A549 (cell line): ENCODE results near the gene PRPF8. TPM values are rescaled to one million over a fixed set of nuclear protein-coding genes. Genes with fewer than 3 reads are reported as not detected.

Experiments
- ATAC-seq, 2 experiments: fragments of 200-7000 bp in 1 of 2; fragments of >200 bp in 1 of 2; cut with Nextera tagmentation in 1 of 2; cut with Tn5 transposase in 1 of 2; 3 replicates each; pipeline versions ENCODE4 v1.8.0 to v1.9.1; 2018 to 2020; ENCODE audit warnings: mild to moderate bottlenecking in 1 of 2, moderate library complexity in 1 of 2
- CTCF ChIA-PET: fragments of 300-600 bp; sonication (Branson Sonifier 250); formaldehyde crosslinking; extraction: SDS; loops from one replicate; lab custom pipeline; 2021; ENCODE audit warnings: antibody characterized with exemption, inconsistent platforms; lab: Yijun Ruan, JAX
- POLR2A ChIA-PET: fragments of 350-600 bp; formaldehyde crosslinking; extraction: SDS; loops from one replicate; lab custom pipeline; 2021; ENCODE audit warnings: antibody characterized with exemption, inconsistent platforms; lab: Yijun Ruan, JAX
- DNase-seq, 2 experiments: peaks; one replicate each; pipeline versions ENCODE4 v3.0.0 to v3.0.0-alpha.2; 2011 to 2016; ENCODE audit warnings: low read depth in 1 of 2, low spot score in 1 of 2
- FAIRE-seq: peaks from 2 replicates; lab custom pipeline; 2011; peaks lifted over from hg19 to GRCh38; lab: Jason Lieb, UNC
- H3K27ac ChIP-seq, 2 experiments: fragments of >200 bp; sonication (Bioruptor Twin); formaldehyde crosslinking; 3 replicates each; pipeline ENCODE4 v1.5.1; 2016 to 2017
- H3K4me1 ChIP-seq: fragments of >200 bp; sonication (Bioruptor Twin); formaldehyde crosslinking; 3 replicates; pipeline ENCODE4 v1.6.1; 2016
- H3K4me2 ChIP-seq: fragments of >200 bp; sonication (Bioruptor Twin); formaldehyde crosslinking; 3 replicates; pipeline ENCODE4 v1.6.1; 2016
- H3K4me3 ChIP-seq: fragments of >200 bp; sonication (Bioruptor Twin); formaldehyde crosslinking; 3 replicates; pipeline ENCODE4 v1.5.1; 2016
- H3K9me3 ChIP-seq: fragments of >200 bp; sonication (Bioruptor Twin); formaldehyde crosslinking; 3 replicates; pipeline ENCODE4 v1.6.1; 2016
- BHLHE40 ChIP-seq: IDR thresholded peaks from 2 replicates; pipeline ENCODE4 v1.6.1; 2012; ENCODE audit warnings: low read depth, low read length, inconsistent platforms
- CHD2 ChIP-seq: fragments of 150-350 bp; IDR thresholded peaks from 2 replicates; pipeline ENCODE4 v1.6.1; 2014; ENCODE audit warnings: low read length; ENCODE audit not compliant: partially characterized antibody
- EHF ChIP-seq: fragments of 250-450 bp; sonication (Bioruptor Pico); IDR thresholded peaks from 2 replicates; pipeline ENCODE4 v1.5.0; 2020; ENCODE audit warnings: mild to moderate bottlenecking
- EHMT2 ChIP-seq: fragments of 200-600 bp; sonication (generic); IDR thresholded peaks from 2 replicates; pipeline ENCODE4 v1.6.1; 2016; ENCODE audit warnings: antibody characterized with exemption, low read depth, mild to moderate bottlenecking, moderate library complexity
- FOXS1 ChIP-seq: fragments of 250-450 bp; sonication (Bioruptor Pico); IDR thresholded peaks from 2 replicates; pipeline ENCODE4 v1.5.0; 2020; ENCODE audit warnings: mild to moderate bottlenecking, moderate library complexity
- GATA3 ChIP-seq: IDR thresholded peaks from 2 replicates; pipeline ENCODE4 v1.6.1; 2012; ENCODE audit warnings: borderline replicate concordance
- HDAC2 ChIP-seq: fragments of 200-600 bp; sonication (generic); IDR thresholded peaks from 2 replicates; pipeline ENCODE4 v1.6.1; 2016
- HOXA7 ChIP-seq: fragments of 250-450 bp; sonication (Bioruptor Pico); IDR thresholded peaks from 2 replicates; pipeline ENCODE4 v1.5.0; 2020; ENCODE audit warnings: mild to moderate bottlenecking, moderate library complexity
- JUNB ChIP-seq: fragments of >200 bp; sonication (Bioruptor Twin); formaldehyde crosslinking; IDR thresholded peaks from 2 replicates; pipeline ENCODE4 v1.6.1; 2016
- KDM1A ChIP-seq: fragments of 200-600 bp; sonication (generic); IDR thresholded peaks from 2 replicates; pipeline ENCODE4 v1.6.1; 2016; ENCODE audit warnings: low read depth, mild to moderate bottlenecking
- MYC ChIP-seq: IDR thresholded peaks from 2 replicates; pipeline ENCODE4 v1.6.1; 2012; ENCODE audit warnings: mild to moderate bottlenecking, inconsistent platforms, low read length, improper control_type of control experiment, borderline replicate concordance
- NFE2L2 ChIP-seq: fragments of 150-350 bp; conservative IDR thresholded peaks from 2 replicates; pipeline ENCODE4 v1.6.1; 2014; ENCODE audit warnings: low read length
- NR3C1 ChIP-seq: fragments of >200 bp; sonication (Bioruptor Twin); formaldehyde crosslinking; IDR thresholded peaks from 3 replicates; pipeline ENCODE4 v1.6.1; 2017
- PHF8 ChIP-seq: fragments of 200-600 bp; sonication (generic); IDR thresholded peaks from 2 replicates; pipeline ENCODE4 v1.6.1; 2016; ENCODE audit warnings: low read depth, mild to moderate bottlenecking, antibody characterized with exemption, moderate library complexity, borderline replicate concordance
- POLR2A ChIP-seq: IDR thresholded peaks from 2 replicates; pipeline ENCODE4 v1.6.1; 2012; ENCODE audit warnings: mild to moderate bottlenecking, low read length
- RNF2 ChIP-seq: fragments of 200-600 bp; sonication (generic); IDR thresholded peaks from 2 replicates; pipeline ENCODE4 v1.6.1; 2016; ENCODE audit warnings: low read depth, mild to moderate bottlenecking, antibody characterized with exemption, moderate library complexity, borderline replicate concordance
- SMC3 ChIP-seq: fragments of >200 bp; sonication (Bioruptor Twin); formaldehyde crosslinking; IDR thresholded peaks from 3 replicates; pipeline ENCODE4 v1.6.1; 2018; ENCODE audit warnings: inconsistent platforms
- TP53 ChIP-seq: fragments of 250-450 bp; sonication (Bioruptor Pico); IDR thresholded peaks from 2 replicates; pipeline ENCODE4 v1.5.0; 2021; ENCODE audit warnings: mild to moderate bottlenecking, moderate library complexity
- ZC3H11A ChIP-seq: fragments of 450-650 bp; IDR thresholded peaks from 2 replicates; pipeline ENCODE4 v1.6.1; 2014; ENCODE audit warnings: antibody characterized with exemption, mild to moderate bottlenecking
- ZFP36 ChIP-seq: fragments of 450-650 bp; IDR thresholded peaks from 2 replicates; pipeline ENCODE4 v1.6.1; 2014; ENCODE audit warnings: borderline replicate concordance; ENCODE audit not compliant: partially characterized antibody
- ZSCAN20 ChIP-seq: fragments of 250-450 bp; sonication (Bioruptor Pico); IDR thresholded peaks from 2 replicates; pipeline ENCODE4 v1.8.0; 2022; ENCODE audit warnings: mild to moderate bottlenecking, moderate library complexity
- WGBS: methylation state at CpG from one replicate; pipeline ENCODE4 v1.1.6; 2017; ENCODE audit errors: missing lambda C conversion rate; 5-methylcytosine and 5-hydroxymethylcytosine counted together
- polyA plus RNA-seq, 4 experiments: library from polyadenylated mRNA; depleted of rRNA in 3 of 4; stranded (reverse); fragments of >200 nt; fragmentation: RNase III in 1 of 4; extraction: RNeasy Plus Mini Kit Qiagen cat#74134 plus additional on column Dnase treatment in 1 of 4; gene quantifications; 2 replicates in 3 of 4; 3 replicates in 1 of 4; pipeline ENCODE4 v1.2.3, GENCODE V29; 2011 to 2017
- TF ChIP-seq, protein P1 (sequence below): fragments of 150-350 bp; IDR thresholded peaks from 2 replicates; pipeline ENCODE4 v1.6.1; 2014; ENCODE audit warnings: low read depth, mild to moderate bottlenecking, low read length

PRPF8 gene
- polyA plus RNA-seq, 2 of the 4 experiments (the other 2 are of a cell fraction) = 234 to 263 TPM

DNA sequence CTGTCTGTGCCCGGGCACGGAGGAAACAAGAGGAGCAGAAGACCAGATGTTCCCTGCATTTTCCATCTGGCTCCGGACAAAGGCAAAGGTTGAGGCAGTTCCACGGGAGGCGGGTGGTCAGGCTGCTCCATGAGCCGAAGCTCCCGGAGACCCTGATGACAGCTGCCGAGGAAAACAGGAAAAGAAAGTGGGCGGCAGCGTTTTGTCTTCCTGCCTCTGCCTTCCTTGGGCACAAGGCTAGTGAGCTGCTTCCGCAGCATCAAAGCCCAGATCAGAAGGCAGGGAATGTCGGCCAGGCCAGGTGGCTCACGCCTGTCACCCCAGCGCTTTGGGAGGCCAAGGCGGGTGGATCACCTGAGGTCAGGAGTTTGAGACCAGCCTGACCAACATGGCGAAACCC, 72.3 kb downstream of the PRPF8 start:
- H3K27ac ChIP-seq = no peak overlapping the region
- H3K4me1 ChIP-seq = peaks cover 6% of the 10 kb centered on the region
- DNase-seq (no peak), FAIRE-seq (no peak), ATAC-seq (no peak)
- H3K4me2 ChIP-seq = no peak overlapping the region
- ChIA-PET CTCF (interaction anchor here (0.6 to 18.3 kb wide), 5 partner anchors 15 to 196 kb away, joined by 3 to 263 read pairs (median 5); no protein-coding TSS in a partner anchor), POLR2A (no interaction called here)
- no peaks in the 10 kb centered on the region for H3K9me3 ChIP-seq
- no peak for TF ChIP-seq EHMT2
- no peak for TF ChIP-seq FOXS1 (CRISPR knock-in tag)
- TF ChIP-seq HDAC2 = no peak
- TF ChIP-seq CHD2 = no peak
- no peak for TF ChIP-seq JUNB
- no peak for TF ChIP-seq NR3C1
- no peak for TF ChIP-seq GATA3
- H3K4me3 ChIP-seq = no peak overlapping the region
- 92% methylated on average over 16 of the region's 16 CpGs for WGBS

DNA sequence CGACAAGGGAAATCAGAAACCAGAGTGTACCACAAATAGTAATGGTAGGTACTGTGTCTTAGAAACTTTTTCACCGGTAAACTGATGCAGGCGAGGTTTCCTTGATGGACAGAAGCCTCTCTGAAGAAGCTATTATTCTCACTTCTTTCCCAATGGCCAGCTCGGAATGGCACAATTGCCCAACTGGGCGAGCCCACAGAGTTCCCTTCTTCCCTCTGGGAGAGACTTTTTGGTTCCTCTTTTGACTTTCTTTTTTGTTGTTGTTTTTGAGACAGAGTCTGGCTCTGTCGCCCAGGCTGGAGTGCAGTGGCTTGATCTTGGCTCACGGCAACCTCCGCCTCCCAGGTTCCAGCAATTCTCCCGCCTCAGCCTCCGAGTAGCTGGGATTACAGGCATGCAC, 73.0 kb downstream of the PRPF8 start:
- POLR2A ChIA-PET = interaction anchor here (0.6 kb wide), 1 partner anchor 62 kb away, joined by 6 read pairs; no protein-coding TSS in a partner anchor
- WGBS = 88% methylated on average over 10 of the region's 10 CpGs
- DNase-seq = no peak

DNA sequence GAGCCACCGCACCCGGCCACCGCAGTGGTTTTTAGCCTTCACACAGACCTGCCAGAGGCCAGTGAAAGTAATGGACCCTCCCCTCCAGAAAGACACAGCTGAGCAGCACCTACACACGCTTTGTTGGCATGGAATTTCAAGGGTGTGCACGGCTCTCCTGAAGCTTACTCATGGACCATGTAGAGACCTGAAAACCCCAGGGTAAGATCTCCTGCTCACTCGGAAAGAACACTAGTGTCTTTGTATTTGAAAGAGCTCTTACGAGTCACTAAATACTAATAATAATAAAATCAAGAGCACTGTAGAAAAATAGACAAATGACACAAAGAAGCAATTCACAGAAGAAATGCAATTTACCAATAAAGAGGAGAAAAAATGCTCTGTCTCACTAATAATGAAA, 76.0 kb downstream of the PRPF8 start:
- DNase-seq (no peak), FAIRE-seq (no peak), ATAC-seq (no peak)
- Histone ChIP-seq H3K4me3 (no peak overlapping the region), H3K4me2 (no peak overlapping the region), H3K27ac (no peak overlapping the region), H3K9me3 (no peaks in the 10 kb centered on the region), H3K4me1 (no peaks in the 10 kb centered on the region)
- POLR2A ChIA-PET = no interaction called here
- WGBS = 88% methylated on average over 7 of the region's 7 CpGs
- TF ChIP-seq FOXS1 (CRISPR knock-in tag) (no peak), ZC3H11A (no peak), KDM1A (no peak), TP53 (CRISPR knock-in tag) (no peak), PHF8 (no peak), ZFP36 (no peak), RNF2 (no peak), BHLHE40 (no peak), ZSCAN20 (no peak), CHD2 (no peak), POLR2A (no peak)
- TF ChIP-seq, protein P1, sequence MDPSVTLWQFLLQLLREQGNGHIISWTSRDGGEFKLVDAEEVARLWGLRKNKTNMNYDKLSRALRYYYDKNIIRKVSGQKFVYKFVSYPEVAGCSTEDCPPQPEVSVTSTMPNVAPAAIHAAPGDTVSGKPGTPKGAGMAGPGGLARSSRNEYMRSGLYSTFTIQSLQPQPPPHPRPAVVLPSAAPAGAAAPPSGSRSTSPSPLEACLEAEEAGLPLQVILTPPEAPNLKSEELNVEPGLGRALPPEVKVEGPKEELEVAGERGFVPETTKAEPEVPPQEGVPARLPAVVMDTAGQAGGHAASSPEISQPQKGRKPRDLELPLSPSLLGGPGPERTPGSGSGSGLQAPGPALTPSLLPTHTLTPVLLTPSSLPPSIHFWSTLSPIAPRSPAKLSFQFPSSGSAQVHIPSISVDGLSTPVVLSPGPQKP = no peak
- CTCF ChIA-PET = interaction anchor here (0.6 to 2.7 kb wide), 4 partner anchors 14 to 34 kb away, joined by 3 to 16 read pairs (median 4); partner anchors contain the start of gene SLC43A2

More for the DNA sequence above, 73.0 kb downstream of the PRPF8 start:
- ATAC-seq = no peak
- H3K4me3 ChIP-seq = no peak overlapping the region
- H3K27ac ChIP-seq = no peak overlapping the region
- CTCF ChIA-PET = interaction anchor here (0.6 to 18.3 kb wide), 8 partner anchors 10 to 195 kb away, joined by 3 to 263 read pairs (median 4); no protein-coding TSS in a partner anchor
- no peaks in the 10 kb centered on the region for H3K9me3 ChIP-seq
- no peak for TF ChIP-seq JUNB
- TF ChIP-seq ZFP36 = no peak
- no peak for TF ChIP-seq ZC3H11A
- TF ChIP-seq FOXS1 (CRISPR knock-in tag) = no peak
- TF ChIP-seq EHF (CRISPR knock-in tag) = no peak
- no peak for TF ChIP-seq NFE2L2
- no peak for TF ChIP-seq HOXA7 (CRISPR knock-in tag)
- TF ChIP-seq PHF8 = no peak
- TF ChIP-seq, protein P1 = no peak
- TF ChIP-seq ZSCAN20 = no peak
- no peak for TF ChIP-seq MYC
- TF ChIP-seq SMC3 = no peak
- no peak for TF ChIP-seq GATA3
- TF ChIP-seq, all 56 proteins: peak for 0
- FAIRE-seq = no peak
- no peak overlapping the region for H3K4me2 ChIP-seq
- H3K4me1 ChIP-seq = no peaks in the 10 kb centered on the region
